ENCODE data around the gene BBS1.

The BBS1 gene

GRCh38 chr11:66546368-66546965, 36.0 kb downstream of the BBS1 start, which contains the start of gene ACTN3:
TSS of gene ACTN3 (plus strand) at chr11:66546903. CDS start at chr11:66546938, 35 bp downstream.
- DNase-seq (ENCODE audit: low read depth), result peak; percentile 6
- H3K4me3 ChIP-seq (ENCODE audit: low read depth, low read length), result peak within 1 kb of the TSS; percentile 80

- DNase-seq (ENCODE audit: low read depth), result no peak
- no peak overlapping the region for H3K4me3 ChIP-seq (ENCODE audit: low read depth, low read length)
These were observed 36.7 kb downstream of the BBS1 start for GRCh38 chr11:66546966-66547661.

DNA sequence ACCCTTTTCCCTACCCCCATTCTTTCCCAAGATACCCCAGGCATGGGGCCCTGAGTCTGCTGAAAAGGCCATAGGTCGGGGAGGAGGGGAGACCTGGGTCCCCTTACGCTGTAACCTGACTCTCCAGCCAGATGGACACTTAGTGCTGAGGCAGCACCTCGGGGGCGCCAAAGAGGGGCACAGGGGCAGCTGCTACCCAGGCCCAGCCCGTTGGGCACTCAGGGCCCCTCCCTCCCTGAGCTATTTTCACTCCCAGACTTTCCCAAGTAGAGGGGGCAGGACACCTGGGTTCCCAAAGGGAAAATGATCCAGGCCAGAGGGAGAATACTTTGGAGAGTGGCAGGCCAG, 37.2 kb downstream of the BBS1 start:
- H3K4me3 ChIP-seq (ENCODE audit: low read depth, low read length), result no peak overlapping the region
- DNase-seq (ENCODE audit: low read depth), result no peak

DNA sequence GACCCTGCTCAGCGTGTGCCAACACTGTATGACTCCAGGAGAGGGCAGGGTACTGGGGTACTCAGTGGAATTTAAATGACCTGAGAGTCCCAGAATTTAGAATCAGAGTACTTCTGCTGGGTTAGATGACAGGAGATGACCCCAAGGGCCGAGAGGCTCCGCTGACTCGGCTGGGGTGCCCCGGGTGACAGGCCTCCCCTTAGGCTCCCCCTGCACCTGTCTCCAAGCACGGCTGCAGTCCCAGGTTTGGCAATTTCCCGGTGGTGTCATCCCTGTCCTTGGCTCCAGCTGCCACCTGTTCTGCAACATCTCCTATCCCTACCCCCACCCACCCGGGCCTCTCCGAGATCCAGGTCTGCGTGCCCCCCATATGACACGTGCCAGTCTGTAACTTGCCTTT, 37.6 kb downstream of the BBS1 start:
- no peak for DNase-seq (ENCODE audit: low read depth)
- H3K4me3 ChIP-seq (ENCODE audit: low read depth, low read length), result no peak overlapping the region

- DNase-seq (ENCODE audit: low read depth), result no peak
- no peak overlapping the region for H3K4me3 ChIP-seq (ENCODE audit: low read depth, low read length)
These were observed 38.6 kb downstream of the BBS1 start for GRCh38 chr11:66548774-66549630.

GRCh38 chr11:66549696-66550095, 39.3 kb downstream of the BBS1 start:
- no peak for DNase-seq (ENCODE audit: low read depth)

DNA sequence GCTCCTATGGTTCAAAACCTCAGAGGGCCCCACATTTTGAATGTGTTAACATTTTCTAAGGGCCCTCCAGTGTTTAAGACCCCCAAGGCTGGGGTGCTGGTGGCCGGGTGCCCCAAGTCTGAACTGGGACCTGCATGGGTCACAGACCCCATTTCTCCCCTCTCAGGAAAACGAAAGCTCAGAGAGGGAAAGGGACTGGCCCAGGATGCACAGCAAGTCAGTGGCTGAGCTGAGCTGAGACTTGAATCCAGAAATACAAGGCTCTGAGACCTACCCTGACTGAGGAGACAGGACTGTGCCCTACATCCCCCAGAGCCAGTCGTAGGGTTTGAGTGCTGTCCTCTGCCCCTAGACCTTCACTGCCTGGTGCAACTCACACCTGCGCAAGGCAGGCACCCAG, 40.5 kb downstream of the BBS1 start:
- no peak overlapping the region for H3K4me3 ChIP-seq (ENCODE audit: low read depth, low read length)
- DNase-seq (ENCODE audit: low read depth), result no peak

More at GRCh38 chr11:66549696-66550095, 39.3 kb downstream of the BBS1 start:
- no peak overlapping the region for H3K4me3 ChIP-seq (ENCODE audit: low read depth, low read length)

- no peak overlapping the region for H3K4me3 ChIP-seq (ENCODE audit: low read depth, low read length)
- no peak for DNase-seq (ENCODE audit: low read depth)
These were observed 44.2 kb downstream of the BBS1 start for GRCh38 chr11:66554602-66555001.

- DNase-seq (ENCODE audit: low read depth), result no peak
- no peak overlapping the region for H3K4me3 ChIP-seq (ENCODE audit: low read depth, low read length)
These were observed 45.0 kb downstream of the BBS1 start for GRCh38 chr11:66555416-66555815.

GRCh38 chr11:66556086-66556485, 45.7 kb downstream of the BBS1 start:
- no peak for DNase-seq (ENCODE audit: low read depth)
- no peak overlapping the region for H3K4me3 ChIP-seq (ENCODE audit: low read depth, low read length)

GRCh38 chr11:66557733-66558326, 47.4 kb downstream of the BBS1 start:
- DNase-seq (ENCODE audit: low read depth), result no peak
- H3K4me3 ChIP-seq (ENCODE audit: low read depth, low read length), result no peak overlapping the region

DNA sequence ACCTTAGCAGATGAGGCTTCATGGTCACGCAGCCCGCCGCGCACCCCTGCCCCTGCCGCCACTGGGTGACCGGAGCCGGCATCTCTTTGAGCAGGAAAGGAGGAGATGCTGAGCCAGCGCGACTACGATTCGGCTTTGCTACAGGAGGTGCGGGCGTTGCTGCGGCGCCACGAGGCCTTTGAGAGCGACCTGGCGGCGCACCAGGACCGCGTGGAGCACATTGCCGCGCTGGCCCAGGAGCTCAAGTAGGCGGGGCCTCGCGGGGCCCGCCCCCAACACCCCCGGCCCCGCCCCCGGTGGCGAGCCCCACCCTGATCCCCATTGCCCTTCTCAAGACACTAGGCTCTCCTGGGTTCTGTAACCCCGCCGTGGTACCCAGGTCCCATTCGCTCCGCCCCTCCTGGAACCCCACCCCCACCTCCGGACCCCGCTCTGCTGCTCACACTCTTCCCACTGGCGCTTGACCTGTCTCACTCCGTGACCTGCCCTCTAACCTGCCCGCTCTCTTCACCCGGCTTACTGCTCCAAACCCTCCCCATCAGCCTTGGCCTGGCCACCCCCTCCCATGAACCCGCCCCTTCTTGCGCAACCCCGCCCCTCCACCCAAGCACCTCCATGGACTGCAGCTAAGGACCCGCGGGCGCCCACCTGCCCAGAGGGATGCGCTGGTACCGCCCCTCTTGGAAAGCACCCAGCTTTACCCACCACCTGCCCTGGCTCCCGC, 48.9 kb downstream of the BBS1 start:
- no peak for DNase-seq (ENCODE audit: low read depth)
- H3K4me3 ChIP-seq (ENCODE audit: low read depth, low read length), result no peak overlapping the region

GRCh38 chr11:66559866-66560676, 49.6 kb downstream of the BBS1 start:
- DNase-seq (ENCODE audit: low read depth), result no peak
- H3K4me3 ChIP-seq (ENCODE audit: low read depth, low read length), result no peak overlapping the region

DNA sequence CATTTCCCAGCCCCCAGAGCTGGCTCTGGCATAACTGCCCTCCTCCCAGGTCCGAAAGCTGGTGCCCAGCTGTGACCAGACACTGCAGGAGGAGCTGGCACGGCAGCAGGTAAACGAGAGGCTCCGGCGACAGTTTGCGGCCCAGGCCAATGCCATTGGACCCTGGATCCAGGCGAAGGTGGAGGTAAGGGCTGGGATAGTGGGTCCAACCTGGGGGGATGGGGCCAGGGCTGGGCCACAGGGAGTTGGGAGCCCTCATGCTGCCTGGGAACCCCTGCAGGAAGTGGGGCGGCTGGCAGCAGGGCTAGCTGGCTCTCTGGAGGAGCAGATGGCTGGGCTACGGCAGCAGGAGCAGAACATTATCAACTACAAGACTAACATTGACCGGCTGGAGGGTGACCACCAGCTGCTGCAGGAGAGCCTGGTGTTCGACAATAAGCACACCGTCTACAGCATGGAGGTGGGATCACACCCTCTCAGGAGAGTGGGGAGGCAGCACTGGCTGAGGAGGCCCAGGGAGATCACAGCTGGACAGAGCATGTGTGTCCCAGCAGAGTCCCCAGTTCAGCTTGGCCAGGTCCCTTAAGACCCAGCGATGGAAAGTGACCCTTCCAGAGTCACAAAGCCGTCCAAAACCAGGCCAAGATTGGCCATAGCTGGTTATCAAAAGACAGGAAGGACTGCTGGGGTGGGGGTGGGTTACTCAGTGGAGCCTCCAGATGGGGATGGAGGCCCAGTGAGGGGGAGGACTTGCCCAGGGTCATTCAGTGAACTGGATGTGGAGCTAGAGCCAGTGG, 50.9 kb downstream of the BBS1 start:
- no peak overlapping the region for H3K4me3 ChIP-seq (ENCODE audit: low read depth, low read length)
- no peak for DNase-seq (ENCODE audit: low read depth)

GRCh38 chr11:66561975-66562248, 51.5 kb downstream of the BBS1 start:
- no peak for DNase-seq (ENCODE audit: low read depth)

DNA sequence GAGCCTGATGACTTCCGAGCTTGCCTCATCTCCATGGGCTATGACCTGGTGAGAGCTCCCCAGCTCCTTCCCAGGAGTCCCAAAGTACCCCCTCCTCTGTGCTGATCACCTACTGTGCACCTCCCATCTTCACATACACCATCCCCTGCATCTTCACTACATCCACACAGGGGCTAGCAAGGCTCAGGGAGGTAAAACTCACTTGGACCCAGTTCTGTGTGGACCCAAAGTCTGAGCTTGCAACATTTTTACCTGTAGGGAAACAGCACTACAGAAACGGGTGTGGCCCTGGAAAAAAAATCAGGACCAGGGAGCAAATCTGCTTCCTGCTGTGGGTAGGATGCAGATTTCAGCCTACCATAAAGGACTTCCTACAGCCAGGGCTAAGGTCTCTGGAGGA, 51.8 kb downstream of the BBS1 start:
- no peak for DNase-seq (ENCODE audit: low read depth)
- H3K4me3 ChIP-seq (ENCODE audit: low read depth, low read length), result no peak overlapping the region

More at GRCh38 chr11:66561975-66562248, 51.5 kb downstream of the BBS1 start:
- H3K4me3 ChIP-seq (ENCODE audit: low read depth, low read length), result no peak overlapping the region

- no peak overlapping the region for H3K4me3 ChIP-seq (ENCODE audit: low read depth, low read length)
- no peak for DNase-seq (ENCODE audit: low read depth)
These were observed 52.6 kb downstream of the BBS1 start for GRCh38 chr11:66562907-66563583.

DNA sequence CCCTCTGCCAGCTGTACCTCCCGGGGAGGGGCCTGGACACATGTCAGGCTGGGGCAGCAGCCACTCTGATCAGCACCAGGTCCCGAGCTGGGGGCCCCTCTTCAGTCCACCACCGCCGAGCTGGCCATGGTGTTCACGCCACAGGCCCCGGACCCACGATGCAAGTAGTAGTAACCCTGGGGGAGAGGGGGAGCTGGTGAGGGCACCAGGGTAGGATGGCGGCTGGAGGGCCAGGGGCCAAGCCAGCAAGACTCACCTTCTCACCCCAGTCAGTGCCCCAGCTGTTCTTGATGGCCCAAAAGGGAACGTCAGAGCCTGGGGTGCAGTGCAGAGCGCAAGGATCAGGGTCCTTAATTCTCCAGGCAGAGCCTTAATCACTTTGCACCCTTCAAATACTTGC, 53.4 kb downstream of the BBS1 start:
- no peak overlapping the region for H3K4me3 ChIP-seq (ENCODE audit: low read depth, low read length)
- no peak for DNase-seq (ENCODE audit: low read depth)

Data from skeletal muscle cell (primary cell).